Measurements from ENCODE around the gene MACROD2. TPM values are rescaled to one million over a fixed set of nuclear protein-coding genes. Genes with fewer than 3 reads are reported as not detected.

Gene MACROD2
- total RNA-seq, 2 experiments from 2014 or later = not detected

DNA sequence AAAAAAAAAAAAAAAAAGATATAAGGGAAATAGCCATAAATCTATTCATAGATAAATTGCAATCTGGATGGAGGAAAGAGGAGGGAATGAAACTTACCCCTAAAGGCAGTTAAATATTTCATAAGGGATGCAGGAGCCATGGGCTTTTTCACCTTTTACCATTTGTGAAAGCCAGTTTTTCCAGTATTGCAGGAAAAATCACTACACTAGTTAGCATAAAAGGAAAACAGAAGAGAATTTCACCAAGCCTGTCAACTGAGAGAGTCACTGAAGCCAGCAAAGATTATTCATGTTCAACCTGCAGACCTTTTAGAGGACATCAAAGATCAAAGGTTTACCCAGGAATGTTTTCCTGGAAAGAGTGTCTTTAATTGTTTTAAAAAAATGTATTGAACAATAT, 1608.2 kb downstream of the MACROD2 start:
- Mint-ChIP-seq H3K27ac (no peak overlapping the region), H3K9me3 (peaks cover 14% of the 10 kb centered on the region), H3K27me3 (no peaks in the 10 kb centered on the region), H3K4me3 (no peak overlapping the region), H3K4me1 (no peaks in the 10 kb centered on the region), H3K36me3 (ENCODE audit: low read depth) (no peaks in the 10 kb centered on the region)
- ChIA-PET CTCF (no interaction called here), POLR2A (no interaction called here)
- no peak for DNase-seq

DNA sequence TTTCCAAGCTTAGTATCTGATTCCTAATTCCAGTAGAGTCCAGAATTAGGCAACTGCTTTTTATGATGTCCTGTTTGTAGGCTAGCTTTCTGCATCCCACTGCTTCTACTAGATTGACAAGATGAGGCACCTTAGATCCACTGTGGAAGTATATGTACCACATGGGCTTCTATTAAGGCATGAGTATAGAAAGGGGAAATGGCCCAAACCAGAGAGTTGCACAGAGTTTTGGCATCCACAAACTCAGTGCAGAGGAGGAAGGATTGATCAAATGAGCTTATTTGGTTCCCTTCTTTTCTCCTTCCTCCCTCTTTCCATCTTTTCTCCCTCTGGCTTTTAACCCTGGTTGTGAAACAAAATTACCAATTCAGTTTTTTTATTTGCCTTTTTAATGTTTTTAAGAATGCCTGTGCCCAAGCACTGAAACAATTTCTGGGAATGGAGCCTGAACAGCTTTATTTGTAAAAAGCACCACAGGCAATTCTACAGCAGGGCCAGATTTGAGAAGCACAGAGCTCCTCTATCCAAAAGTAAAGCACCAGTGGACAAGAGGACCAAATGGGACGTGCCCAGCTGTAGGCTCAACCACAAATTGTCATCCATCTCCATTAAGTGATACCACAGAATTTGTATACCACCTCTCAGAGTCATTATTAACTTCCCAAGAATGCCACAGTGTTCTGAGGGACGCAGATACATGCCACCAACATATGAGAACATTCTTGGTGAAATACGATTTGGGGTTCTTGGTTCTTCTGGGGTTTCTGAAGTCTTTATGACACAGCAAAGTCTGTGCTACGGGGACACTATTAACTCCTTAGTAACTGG, 1608.9 kb downstream of the MACROD2 start:
- no peak for DNase-seq
- CTCF ChIA-PET = no interaction called here
- H3K27ac Mint-ChIP-seq = no peak overlapping the region

GRCh38 chr20:15609921-15610320, 1614.6 kb downstream of the MACROD2 start:
- Mint-ChIP-seq H3K4me3 (no peak overlapping the region), H3K36me3 (ENCODE audit: low read depth) (no peaks in the 10 kb centered on the region), H3K27me3 (no peaks in the 10 kb centered on the region), H3K27ac (no peak overlapping the region), H3K9me3 (peaks cover 13% of the 10 kb centered on the region), H3K4me1 (no peaks in the 10 kb centered on the region)
- DNase-seq = no peak
- ChIA-PET CTCF (no interaction called here), POLR2A (no interaction called here)

More for the DNA sequence above, 1608.9 kb downstream of the MACROD2 start:
- POLR2A ChIA-PET = no interaction called here
- H3K36me3 Mint-ChIP-seq (ENCODE audit: low read depth) = no peaks in the 10 kb centered on the region
- H3K4me1 Mint-ChIP-seq = no peaks in the 10 kb centered on the region
- peaks cover 14% of the 10 kb centered on the region for H3K9me3 Mint-ChIP-seq
- no peak overlapping the region for H3K4me3 Mint-ChIP-seq
- H3K27me3 Mint-ChIP-seq = no peaks in the 10 kb centered on the region

DNA sequence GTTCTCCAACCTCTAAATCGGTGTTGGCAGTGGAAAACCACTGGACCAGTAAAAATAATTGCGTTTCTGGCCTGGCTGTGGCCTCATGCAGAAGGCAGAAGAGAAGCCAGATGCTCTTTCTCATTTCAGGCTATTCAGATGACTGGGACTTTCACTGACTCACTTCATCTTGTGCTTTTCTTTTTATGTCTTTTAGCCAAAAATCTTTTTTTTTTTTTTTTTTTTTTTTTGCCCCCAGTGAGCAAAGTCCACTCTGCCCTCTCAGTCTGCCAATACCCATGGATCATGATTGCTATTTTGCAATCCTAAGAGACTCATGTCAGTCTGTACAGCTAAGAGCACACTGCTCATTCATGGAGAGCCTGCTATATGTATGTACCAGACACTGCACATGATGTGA, 1615.5 kb downstream of the MACROD2 start:
- POLR2A ChIA-PET = no interaction called here
- Mint-ChIP-seq H3K27me3 (no peaks in the 10 kb centered on the region), H3K4me1 (no peaks in the 10 kb centered on the region), H3K36me3 (ENCODE audit: low read depth) (no peaks in the 10 kb centered on the region), H3K9me3 (peaks cover 17% of the 10 kb centered on the region), H3K4me3 (no peak overlapping the region), H3K27ac (no peak overlapping the region)
- no peak for DNase-seq
- CTCF ChIA-PET = no interaction called here

DNA sequence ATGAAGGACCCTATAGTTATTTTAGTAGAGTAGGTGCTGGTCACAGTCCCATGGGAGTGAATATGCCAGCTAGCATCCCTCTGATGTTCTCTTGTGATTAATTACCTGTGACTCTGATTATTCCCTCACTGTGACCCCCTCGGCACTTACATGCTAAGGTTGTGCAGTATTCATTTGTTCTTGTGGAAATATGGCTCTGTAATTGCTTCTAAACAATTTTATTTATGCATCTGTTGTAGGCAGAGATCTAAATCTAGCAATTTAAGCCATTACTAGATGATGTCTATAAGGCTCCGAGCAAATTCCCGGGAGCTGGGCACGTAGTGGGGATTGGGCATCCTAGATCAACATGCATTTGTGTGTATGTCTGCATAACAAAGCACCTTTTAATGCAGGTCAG, 1616.2 kb downstream of the MACROD2 start:
- Mint-ChIP-seq H3K4me1 (no peaks in the 10 kb centered on the region), H3K36me3 (ENCODE audit: low read depth) (no peaks in the 10 kb centered on the region), H3K4me3 (no peak overlapping the region), H3K27ac (no peak overlapping the region), H3K9me3 (peaks cover 12% of the 10 kb centered on the region), H3K27me3 (no peaks in the 10 kb centered on the region)
- ChIA-PET POLR2A (no interaction called here), CTCF (no interaction called here)
- DNase-seq = no peak

- DNase-seq = no peak
- Mint-ChIP-seq H3K4me3 (no peak overlapping the region), H3K27ac (no peak overlapping the region), H3K4me1 (no peaks in the 10 kb centered on the region), H3K27me3 (no peaks in the 10 kb centered on the region), H3K36me3 (ENCODE audit: low read depth) (no peaks in the 10 kb centered on the region), H3K9me3 (peaks cover 12% of the 10 kb centered on the region)
- ChIA-PET CTCF (no interaction called here), POLR2A (no interaction called here)
Measured at GRCh38 chr20:15612198-15612597, 1616.9 kb downstream of the MACROD2 start.

GRCh38 chr20:15612769-15613168, 1617.5 kb downstream of the MACROD2 start:
- Mint-ChIP-seq H3K27me3 (no peaks in the 10 kb centered on the region), H3K9me3 (peaks cover 17% of the 10 kb centered on the region), H3K36me3 (ENCODE audit: low read depth) (no peaks in the 10 kb centered on the region), H3K4me3 (no peak overlapping the region), H3K27ac (no peak overlapping the region), H3K4me1 (no peaks in the 10 kb centered on the region)
- ChIA-PET CTCF (no interaction called here), POLR2A (no interaction called here)
- no peak for DNase-seq

DNA sequence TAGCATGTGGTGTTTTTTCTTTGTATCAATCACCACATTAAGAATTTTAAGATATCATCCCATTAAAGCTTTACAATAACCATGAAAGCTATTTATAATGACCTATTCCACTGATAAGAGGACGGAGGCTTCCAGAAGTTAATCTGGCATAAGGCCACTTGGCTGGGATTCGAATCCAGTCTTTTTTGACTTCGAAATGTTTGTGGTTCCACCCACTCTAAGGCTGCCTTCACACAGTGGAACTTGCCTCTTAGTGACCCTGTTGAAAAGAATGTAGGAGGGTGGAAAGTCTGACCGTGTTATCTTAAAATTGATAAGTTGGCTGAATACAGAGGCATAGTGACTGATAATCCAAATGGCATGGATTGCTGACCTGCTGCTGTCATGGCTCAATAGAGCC, 1618.2 kb downstream of the MACROD2 start:
- ChIA-PET CTCF (no interaction called here), POLR2A (no interaction called here)
- no peak overlapping the region for H3K4me3 Mint-ChIP-seq
- H3K27ac Mint-ChIP-seq = no peak overlapping the region
- H3K36me3 Mint-ChIP-seq (ENCODE audit: low read depth) = no peaks in the 10 kb centered on the region
- H3K9me3 Mint-ChIP-seq = peaks cover 15% of the 10 kb centered on the region
- DNase-seq = no peak
- H3K27me3 Mint-ChIP-seq = no peaks in the 10 kb centered on the region
- no peaks in the 10 kb centered on the region for H3K4me1 Mint-ChIP-seq

- ChIA-PET POLR2A (no interaction called here), CTCF (no interaction called here)
- Mint-ChIP-seq H3K4me1 (no peaks in the 10 kb centered on the region), H3K27ac (no peak overlapping the region), H3K27me3 (no peaks in the 10 kb centered on the region), H3K36me3 (ENCODE audit: low read depth) (no peaks in the 10 kb centered on the region), H3K4me3 (no peak overlapping the region), H3K9me3 (peaks cover 18% of the 10 kb centered on the region)
- no peak for DNase-seq
Measured at GRCh38 chr20:15616626-15617025, 1621.3 kb downstream of the MACROD2 start.

DNA sequence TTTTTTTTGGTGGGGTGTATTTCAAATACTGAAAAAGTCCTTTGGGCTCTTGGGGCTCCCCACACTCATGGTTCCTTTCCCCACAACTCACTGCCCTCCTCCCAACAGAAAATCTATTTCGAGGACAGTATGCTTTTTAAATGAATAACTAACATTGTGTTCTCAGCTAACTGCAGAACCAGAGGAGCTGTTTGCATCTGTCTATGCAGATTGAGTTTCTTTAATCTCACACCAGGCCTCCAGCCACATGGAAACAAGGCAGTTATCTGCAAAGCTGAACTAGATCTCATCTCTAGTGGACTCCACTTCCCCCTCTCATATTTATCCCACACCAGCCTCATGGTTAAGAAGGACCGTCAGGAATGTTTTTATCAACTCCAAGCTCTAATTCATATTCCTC, 1622.8 kb downstream of the MACROD2 start:
- CTCF ChIA-PET = no interaction called here
- H3K36me3 Mint-ChIP-seq (ENCODE audit: low read depth) = no peaks in the 10 kb centered on the region
- H3K4me1 Mint-ChIP-seq = no peaks in the 10 kb centered on the region
- H3K9me3 Mint-ChIP-seq = peaks cover 21% of the 10 kb centered on the region
- no peak overlapping the region for H3K4me3 Mint-ChIP-seq
- H3K27ac Mint-ChIP-seq = no peak overlapping the region
- no peaks in the 10 kb centered on the region for H3K27me3 Mint-ChIP-seq
- POLR2A ChIA-PET = no interaction called here
- no peak for DNase-seq

GRCh38 chr20:15618912-15619311, 1623.6 kb downstream of the MACROD2 start:
- H3K4me1 Mint-ChIP-seq = no peaks in the 10 kb centered on the region
- DNase-seq = no peak
- no peaks in the 10 kb centered on the region for H3K27me3 Mint-ChIP-seq
- no peak overlapping the region for H3K27ac Mint-ChIP-seq
- H3K4me3 Mint-ChIP-seq = no peak overlapping the region
- CTCF ChIA-PET = no interaction called here
- H3K9me3 Mint-ChIP-seq = peaks cover 23% of the 10 kb centered on the region
- POLR2A ChIA-PET = no interaction called here
- H3K36me3 Mint-ChIP-seq (ENCODE audit: low read depth) = no peaks in the 10 kb centered on the region

DNA sequence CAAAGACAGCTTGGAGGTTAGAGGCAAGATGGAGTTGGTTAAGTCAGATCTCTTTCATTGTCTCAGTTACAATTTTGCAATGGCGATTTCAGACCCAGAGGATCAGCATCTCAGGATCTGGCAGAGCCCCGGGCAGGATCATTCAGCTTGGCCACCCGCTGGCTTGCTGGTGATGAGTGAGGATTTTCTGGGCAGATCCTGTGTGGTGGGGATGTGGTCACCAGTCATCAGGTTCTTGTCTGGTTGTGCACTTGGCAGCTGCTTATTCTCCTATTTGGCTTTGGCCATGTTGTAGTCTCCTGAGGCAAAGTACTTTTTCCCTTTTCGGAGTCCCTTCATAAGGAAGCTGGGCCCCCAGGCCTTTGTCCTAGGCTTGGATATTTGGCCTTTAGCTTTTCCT, 1624.0 kb downstream of the MACROD2 start:
- H3K4me1 Mint-ChIP-seq = no peaks in the 10 kb centered on the region

DNA sequence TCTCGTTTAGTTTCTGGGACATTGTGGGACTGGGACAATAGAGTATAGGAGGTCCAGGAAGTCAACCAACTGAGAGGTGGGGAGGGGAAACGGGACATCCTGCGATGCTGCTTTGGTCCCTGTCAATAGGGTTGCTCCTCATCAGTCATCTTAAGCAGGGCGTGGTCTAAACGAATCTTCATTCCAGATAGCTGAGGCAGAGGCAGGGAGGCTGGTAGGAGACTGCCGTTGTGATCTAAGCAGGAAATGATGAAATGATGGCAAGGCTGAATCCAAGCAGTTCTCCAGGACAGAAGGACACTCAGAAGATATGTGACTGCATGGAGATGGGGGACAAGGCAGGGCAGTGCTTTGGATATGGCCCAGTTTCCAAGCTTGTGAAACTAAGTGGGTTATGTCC, 1624.5 kb downstream of the MACROD2 start:
- ChIA-PET POLR2A (no interaction called here), CTCF (no interaction called here)
- no peak overlapping the region for H3K4me3 Mint-ChIP-seq
- H3K9me3 Mint-ChIP-seq = peaks cover 23% of the 10 kb centered on the region
- no peak for DNase-seq
- H3K36me3 Mint-ChIP-seq (ENCODE audit: low read depth) = no peaks in the 10 kb centered on the region
- H3K4me1 Mint-ChIP-seq = no peaks in the 10 kb centered on the region
- H3K27ac Mint-ChIP-seq = no peak overlapping the region
- H3K27me3 Mint-ChIP-seq = no peaks in the 10 kb centered on the region

More for the DNA sequence above, 1624.0 kb downstream of the MACROD2 start:
- H3K4me3 Mint-ChIP-seq = no peak overlapping the region
- ChIA-PET CTCF (no interaction called here), POLR2A (no interaction called here)
- no peak for DNase-seq
- H3K9me3 Mint-ChIP-seq = peaks cover 23% of the 10 kb centered on the region
- no peaks in the 10 kb centered on the region for H3K27me3 Mint-ChIP-seq
- no peaks in the 10 kb centered on the region for H3K36me3 Mint-ChIP-seq (ENCODE audit: low read depth)
- H3K27ac Mint-ChIP-seq = no peak overlapping the region

DNA sequence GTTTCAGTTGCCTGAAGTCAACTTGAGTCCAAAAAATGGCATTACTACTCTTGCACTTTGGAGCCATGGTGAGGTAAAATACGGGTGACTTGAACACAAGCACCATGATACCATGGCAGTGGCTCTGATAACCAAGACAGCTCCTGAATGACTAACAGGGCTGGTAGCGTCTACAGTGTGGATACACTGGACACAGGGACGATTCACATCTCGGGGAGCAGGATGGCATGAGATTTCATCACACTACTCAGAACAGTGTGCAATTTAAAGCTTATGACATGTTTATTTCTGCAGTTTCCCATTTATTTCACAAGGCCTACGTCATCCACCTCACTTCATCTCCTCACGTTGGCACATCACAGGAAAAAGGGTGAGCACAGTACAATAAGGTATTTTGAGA, 1627.1 kb downstream of the MACROD2 start:
- H3K4me1 Mint-ChIP-seq = no peaks in the 10 kb centered on the region
- no peak for DNase-seq
- H3K9me3 Mint-ChIP-seq = peaks cover 18% of the 10 kb centered on the region
- CTCF ChIA-PET = no interaction called here
- POLR2A ChIA-PET = no interaction called here
- H3K36me3 Mint-ChIP-seq (ENCODE audit: low read depth) = no peaks in the 10 kb centered on the region
- H3K27me3 Mint-ChIP-seq = no peaks in the 10 kb centered on the region
- no peak overlapping the region for H3K4me3 Mint-ChIP-seq
- no peak overlapping the region for H3K27ac Mint-ChIP-seq

Data from activated CD4-positive, alpha-beta memory T cell treated with anti-CD3 and anti-CD28 coated beads, Interleukin-2, amount 10 ng/mL, durations not matched to agents 7 days and 5 days (primary cell).